GM12878 (cell line): ENCODE results near the gene CMTM1. TPM values are rescaled to one million over a fixed set of nuclear protein-coding genes. Genes with fewer than 3 reads are reported as not detected.

Experiments
- ATAC-seq: fragments of 200-7000 bp; cut with Tn5 transposase; 3 replicates; pipeline ENCODE4 v1.9.1; 2020; ENCODE audit warnings: mild to moderate bottlenecking, moderate library complexity
- BruUV-seq: library from RNA; stranded (reverse); fragments of 400-500 nt; replicated peaks from 2 replicates; lab custom pipeline; 2021; lab: Mats Ljungman, UMichigan
- CTCF ChIA-PET: fragments of 300-600 bp; sonication (Branson Sonifier 250); formaldehyde crosslinking; extraction: SDS; loops from one replicate; lab custom pipeline; 2021; ENCODE audit warnings: inconsistent platforms; lab: Yijun Ruan, JAX
- POLR2A ChIA-PET: fragments of 350-600 bp; formaldehyde crosslinking; extraction: SDS; loops from one replicate; lab custom pipeline; 2021; ENCODE audit warnings: inconsistent platforms; lab: Charles Lee
- RAD21 ChIA-PET: fragments of 300-600 bp; sonication (Branson Sonifier 250); formaldehyde crosslinking; loops from one replicate; lab custom pipeline; 2023; ENCODE audit warnings: antibody characterized with exemption; ENCODE audit not compliant: unreplicated experiment; lab: Charles Lee
- SMC1A ChIA-PET: fragments of 300-600 bp; sonication (Branson Sonifier 250); formaldehyde crosslinking; loops from one replicate; lab custom pipeline; 2023; ENCODE audit not compliant: unreplicated experiment, uncharacterized antibody; lab: Charles Lee
- DNase-seq: peaks from one replicate; pipeline ENCODE4 v3.0.0-alpha.2; 2011; ENCODE audit warnings: low read depth, low spot score
- FAIRE-seq: peaks from 3 replicates; lab custom pipeline; 2011; peaks lifted over from hg19 to GRCh38; lab: Jason Lieb, UNC
- H2AFZ ChIP-seq: 2 replicates; pipeline ENCODE4 v1.6.0; 2011; ENCODE audit warnings: low read depth, low read length, control low read depth; ENCODE audit not compliant: control insufficient read depth
- H3K27ac ChIP-seq: 2 replicates; pipeline ENCODE4 v1.5.1; 2011; ENCODE audit warnings: control low read depth; ENCODE audit not compliant: control insufficient read depth, insufficient read depth
- H3K27me3 ChIP-seq, 2 experiments: replicated peaks in 1 of 2; 2 replicates each; pipeline versions ENCODE4 v1.6.0 to v1.6.1; 2011; ENCODE audit warnings: low read length in 1 of 2; ENCODE audit not compliant: control insufficient read depth in 2 of 2, insufficient read depth in 2 of 2
- H3K36me3 ChIP-seq, 2 experiments: 2 replicates each; pipeline ENCODE4 v1.5.1; 2011; ENCODE audit warnings: low read length in 1 of 2; ENCODE audit not compliant: control insufficient read depth in 2 of 2, insufficient read depth in 2 of 2
- H3K4me1 ChIP-seq: 2 replicates; pipeline ENCODE4 v1.6.1; 2011; ENCODE audit warnings: mild to moderate bottlenecking, low read length, moderate library complexity, mixed read lengths; ENCODE audit not compliant: control insufficient read depth, insufficient read depth
- H3K4me2 ChIP-seq: 2 replicates; pipeline ENCODE4 v1.6.0; 2011; ENCODE audit warnings: control low read depth; ENCODE audit not compliant: control insufficient read depth, insufficient read depth
- H3K4me3 ChIP-seq: fragments of 200-600 bp; sonication (generic); 2 replicates; pipeline ENCODE4 v1.5.1; 2016
- H3K79me2 ChIP-seq: 2 replicates; pipeline ENCODE4 v1.6.0; 2011; ENCODE audit warnings: low read length; ENCODE audit not compliant: control insufficient read depth, insufficient read depth
- H3K9ac ChIP-seq: 2 replicates; pipeline ENCODE4 v1.8.0; 2011; ENCODE audit warnings: low read length, control low read depth, mixed read lengths; ENCODE audit not compliant: control insufficient read depth, insufficient read depth
- H3K9me3 ChIP-seq: replicated peaks from 3 replicates; pipeline ENCODE4 v1.5.1; 2011; ENCODE audit warnings: mild to moderate bottlenecking, low read length; ENCODE audit not compliant: control insufficient read depth, insufficient read depth
- H4K20me1 ChIP-seq: 2 replicates; pipeline ENCODE4 v1.6.0; 2011; ENCODE audit not compliant: control insufficient read depth, insufficient read depth
- BCL11A ChIP-seq: IDR thresholded peaks from 2 replicates; pipeline ENCODE4 v1.6.1; 2011; ENCODE audit warnings: low read depth, low read length
- HDAC2 ChIP-seq: fragments of 200-600 bp; sonication (generic); IDR thresholded peaks from 2 replicates; pipeline ENCODE4 v1.6.1; 2017
- MEF2B ChIP-seq: fragments of 450-650 bp; IDR thresholded peaks from 2 replicates; pipeline ENCODE4 v1.6.1; 2018; ENCODE audit warnings: mild to moderate bottlenecking, moderate library complexity; ENCODE audit not compliant: partially characterized antibody, poor library complexity, severe bottlenecking
- SIN3A ChIP-seq: IDR thresholded peaks from 2 replicates; pipeline ENCODE4 v1.6.1; 2012; ENCODE audit warnings: low read depth, low read length, improper control_type of control experiment
- WGBS: methylation state at CpG from one replicate; pipeline ENCODE4 v1.1.6; 2016; ENCODE audit warnings: low lambda C conversion rate; ENCODE audit not compliant: insufficient replicate concordance, insufficient coverage; ENCODE audit errors: missing lambda C conversion rate; 5-methylcytosine and 5-hydroxymethylcytosine counted together
- in situ Hi-C: fragments of 300-500 bp; cut with MboI; formaldehyde crosslinking; loops from 9 replicates; pipeline ENCODE4 v1.14.3; 2018; ENCODE audit warnings: mixed read lengths
- intact Hi-C: fragments of 100-400 bp; cut with micrococcal nuclease; formaldehyde crosslinking; loops from one replicate; pipeline ENCODE4 v1.14.2; 2022; ENCODE audit not compliant: unreplicated experiment
- polyA plus RNA-seq, 11 experiments: library from polyadenylated mRNA; depleted of rRNA in 4 of 11; unstranded in 6 of 11; stranded (reverse) in 5 of 11; fragments of >200 nt; fragmentation: Nextera tagmentation in 4 of 11; fragmentation: Illumina TruSeq in 1 of 11; extraction: Ambion mirVana in 4 of 11; extraction: Trizol in 1 of 11; gene quantifications; 1 replicate in 1 of 11; 2 replicates in 10 of 11; pipeline versions ENCODE4 v1.2.1 to v1.2.3, GENCODE V29; 2011 to 2016; ENCODE audit warnings: inconsistent platforms in 2 of 11, missing spikeins in 2 of 11, low read depth in 1 of 11
- total RNA-seq, 4 experiments: library from RNA; depleted of rRNA in 3 of 4; stranded (reverse); fragments of >200 nt in 3 of 4; fragmentation: Illumina TruSeq in 1 of 4; extraction: Trizol in 1 of 4; gene quantifications; 2 replicates each; pipeline versions ENCODE4 v1.2.1 to v1.2.3, GENCODE V29; 2013 to 2021

The CMTM1 gene
- total and polyA plus RNA-seq, 10 of the 15 experiments (the other 5 are each of a cell fraction or from before 2014, with no cell fraction given), result 0.09 to 3.0 (median 1.4) TPM; not detected in 2

GRCh38 chr16:66517586-66518263 lies 48.5 kb upstream of the CMTM1 start:
- ChIA-PET CTCF (interaction anchor here (0.9 to 1.7 kb wide), 6 partner anchors 34 to 91 kb away, joined by 3 to 6 read pairs (median 4); partner anchors contain the start of gene CKLF), POLR2A (interaction anchor here (0.7 to 1.2 kb wide), 3 partner anchors 22 to 44 kb away, joined by 3 to 5 read pairs (median 4); no protein-coding TSS in a partner anchor), SMC1A (interaction anchor here (0.8 to 2.5 kb wide), 11 partner anchors 8 to 113 kb away, joined by 3 to 19 read pairs (median 3); partner anchors contain the start of genes CKLF and TK2), RAD21 (interaction anchor here (0.8 to 1.7 kb wide), 6 partner anchors 9 to 111 kb away, joined by 3 to 8 read pairs (median 4); partner anchors contain the start of gene CKLF)
- Histone ChIP-seq H3K4me1 (peaks cover 57% of the 10 kb centered on the region), H3K9ac (peak overlapping the region; percentile 65), H3K79me2 (no peaks in the 10 kb centered on the region), H3K4me3 (peak overlapping the region; percentile 11; the same call in 1 of the 2 replicates), H4K20me1 (no peaks in the 10 kb centered on the region), H2AFZ (no peak overlapping the region), H3K27me3 (no peaks in the 10 kb centered on the region)
- ATAC-seq (no peak), DNase-seq (no peak)
- in situ Hi-C loops, result no loop called here
- intact Hi-C loops, result loop anchor here (2.0 kb wide), 2 partner anchors 35 to 87 kb away; partner anchors contain the start of gene CMTM3
- no TSS peak for BruUV-seq
- TF ChIP-seq SIN3A (0 out of 2 replicates have a peak, but pooled peaks have one; percentile 41), BCL11A (no peak), MEF2B (peak; percentile 56), HDAC2 (0 out of 2 replicates have a peak, but pooled peaks have one; percentile 11)
- TF ChIP-seq, all 136 proteins: peak for 3
- H3K27ac ChIP-seq, result peak overlapping the region; percentile 84
- FAIRE-seq, result no peak
- H3K36me3 ChIP-seq, result no peaks in the 10 kb centered on the region; a peak in 1 of 4 replicates
- WGBS, result 65% methylated on average over 8 of the region's 8 CpGs
- H3K4me2 ChIP-seq, result peak overlapping the region; percentile 99
- H3K9me3 ChIP-seq, result no peaks in the 10 kb centered on the region
